HepG2 (cell line): Measurements from ENCODE around the gene HERC6. TPM values are rescaled to one million over a fixed set of nuclear protein-coding genes. Genes with fewer than 3 reads are reported as not detected.

Experiments used
- ADNP ChIP-seq: sonication (generic); formaldehyde crosslinking; IDR thresholded peaks from 2 replicates; pipeline ENCODE4 v1.4.0; 2020; ENCODE audit warnings: missing genetic modification reagents
- CEBPB ChIP-seq: IDR thresholded peaks from 2 replicates; pipeline ENCODE4 v1.6.1; 2011; ENCODE audit warnings: low read depth, low read length, improper control_type of control experiment, borderline replicate concordance
- DPF2 ChIP-seq: sonication (generic); formaldehyde crosslinking; IDR thresholded peaks from 2 replicates; pipeline ENCODE4 v1.4.0; 2020; ENCODE audit warnings: mild to moderate bottlenecking, low read depth, missing genetic modification reagents, borderline replicate concordance
- FOXP1 ChIP-seq, 2 experiments: fragments of 450-650 bp in 1 of 2; IDR thresholded peaks; 2 replicates each; pipeline ENCODE4 v1.6.1; 2017 to 2018; ENCODE audit warnings: antibody characterized with exemption in 1 of 2
- GPN1 ChIP-seq: sonication (generic); formaldehyde crosslinking; IDR thresholded peaks from 2 replicates; pipeline ENCODE4 v1.5.1; 2020; ENCODE audit warnings: missing genetic modification reagents, borderline replicate concordance
- KLF11 ChIP-seq: IDR thresholded peaks from 2 replicates; pipeline ENCODE4 v1.6.1; 2016; ENCODE audit warnings: missing compliant biosample characterization
- MAFF ChIP-seq: IDR thresholded peaks from 2 replicates; pipeline ENCODE4 v1.6.1; 2011; ENCODE audit warnings: low read depth, low read length, improper control_type of control experiment
- MBNL3 ChIP-seq: fragments of 250-450 bp; sonication (Bioruptor Pico); conservative IDR thresholded peaks from 2 replicates; pipeline ENCODE4 v1.8.0; 2022; ENCODE audit warnings: mild to moderate bottlenecking, inconsistent platforms
- NFAT5 ChIP-seq: sonication (generic); formaldehyde crosslinking; IDR thresholded peaks from 2 replicates; pipeline ENCODE4 v1.4.0; 2020; ENCODE audit warnings: missing genetic modification reagents
- SAFB2 ChIP-seq: sonication (generic); formaldehyde crosslinking; IDR thresholded peaks from 2 replicates; pipeline ENCODE4 v1.5.1; 2020; ENCODE audit warnings: missing genetic modification reagents, low read depth, mild to moderate bottlenecking, borderline replicate concordance
- SIN3B ChIP-seq: fragments of 150-350 bp; IDR thresholded peaks from 2 replicates; pipeline ENCODE4 v1.6.1; 2014; ENCODE audit warnings: low read length
- SUZ12 ChIP-seq: fragments of 150-350 bp; IDR thresholded peaks from 2 replicates; pipeline ENCODE4 v1.6.1; 2014; ENCODE audit warnings: low read depth, low read length
- TEAD3 ChIP-seq: optimal IDR thresholded peaks from 2 replicates; pipeline ENCODE3; 2016; ENCODE audit warnings: borderline replicate concordance
- U2AF2 ChIP-seq: fragments of 200-400 bp; formaldehyde crosslinking; IDR thresholded peaks from 2 replicates; pipeline ENCODE4 v1.6.1; 2017; ENCODE audit warnings: low read depth, mild to moderate bottlenecking, low read length
- YEATS4 ChIP-seq: sonication (generic); formaldehyde crosslinking; IDR thresholded peaks from 2 replicates; pipeline ENCODE4 v1.4.0; 2020; ENCODE audit warnings: missing genetic modification reagents, borderline replicate concordance
- ZBTB26 ChIP-seq: IDR thresholded peaks from 2 replicates; pipeline ENCODE4 v1.6.1; 2016; ENCODE audit warnings: missing compliant biosample characterization, missing genetic modification reagents, borderline replicate concordance
- ZIK1 ChIP-seq: sonication (generic); formaldehyde crosslinking; IDR thresholded peaks from 2 replicates; pipeline ENCODE4 v1.5.0; 2020; ENCODE audit warnings: mild to moderate bottlenecking, low read depth, missing genetic modification reagents, borderline replicate concordance
- ZNF232 ChIP-seq: sonication (generic); formaldehyde crosslinking; IDR thresholded peaks from 2 replicates; pipeline ENCODE4 v1.4.0; 2020; ENCODE audit warnings: missing genetic modification reagents, borderline replicate concordance
- ZNF512 ChIP-seq: sonication (generic); formaldehyde crosslinking; IDR thresholded peaks from 2 replicates; pipeline ENCODE4 v1.4.0; 2020; ENCODE audit warnings: mild to moderate bottlenecking, missing genetic modification reagents
- ZNF570 ChIP-seq: sonication (generic); formaldehyde crosslinking; IDR thresholded peaks from 2 replicates; pipeline ENCODE4 v1.4.0; 2020; ENCODE audit warnings: mild to moderate bottlenecking, missing genetic modification reagents, borderline replicate concordance
- ZNF672 ChIP-seq: sonication (generic); formaldehyde crosslinking; IDR thresholded peaks from 2 replicates; pipeline ENCODE4 v1.8.1; 2022; ENCODE audit warnings: missing genetic modification reagents
- ZNF768 ChIP-seq: sonication (generic); formaldehyde crosslinking; IDR thresholded peaks from 2 replicates; pipeline ENCODE4 v1.4.0; 2020; ENCODE audit warnings: missing genetic modification reagents
- ZNF773 ChIP-seq: sonication (generic); formaldehyde crosslinking; IDR thresholded peaks from 2 replicates; pipeline ENCODE4 v1.4.0; 2020; ENCODE audit warnings: missing genetic modification reagents, borderline replicate concordance
- polyA plus RNA-seq, 8 experiments: library from polyadenylated mRNA; depleted of rRNA in 3 of 8; stranded (reverse) in 7 of 8; unstranded in 1 of 8; fragments of >200 nt; fragmentation: Illumina TruSeq in 4 of 8; extraction: Trizol in 4 of 8; gene quantifications; 2 replicates each; pipeline versions ENCODE4 v1.2.1 to v1.2.3, GENCODE V29; 2011 to 2016; ENCODE audit warnings: low read depth in 4 of 8, missing spikeins in 1 of 8, mixed read lengths in 1 of 8; ENCODE audit not compliant: insufficient read depth in 1 of 8
- total RNA-seq, 5 experiments: library from RNA; depleted of rRNA; stranded (reverse); fragments of >200 nt; fragmentation: Illumina TruSeq; extraction: Trizol; gene quantifications; 2 replicates each; pipeline ENCODE4 v1.2.3, GENCODE V29; 2016; ENCODE audit warnings: low read depth in 1 of 5

HERC6 gene
- total and polyA plus RNA-seq, 2 of the 13 experiments (the other 11 are each of a cell fraction or from before 2014, with no cell fraction given), result 0.50 to 2.0 TPM

DNA sequence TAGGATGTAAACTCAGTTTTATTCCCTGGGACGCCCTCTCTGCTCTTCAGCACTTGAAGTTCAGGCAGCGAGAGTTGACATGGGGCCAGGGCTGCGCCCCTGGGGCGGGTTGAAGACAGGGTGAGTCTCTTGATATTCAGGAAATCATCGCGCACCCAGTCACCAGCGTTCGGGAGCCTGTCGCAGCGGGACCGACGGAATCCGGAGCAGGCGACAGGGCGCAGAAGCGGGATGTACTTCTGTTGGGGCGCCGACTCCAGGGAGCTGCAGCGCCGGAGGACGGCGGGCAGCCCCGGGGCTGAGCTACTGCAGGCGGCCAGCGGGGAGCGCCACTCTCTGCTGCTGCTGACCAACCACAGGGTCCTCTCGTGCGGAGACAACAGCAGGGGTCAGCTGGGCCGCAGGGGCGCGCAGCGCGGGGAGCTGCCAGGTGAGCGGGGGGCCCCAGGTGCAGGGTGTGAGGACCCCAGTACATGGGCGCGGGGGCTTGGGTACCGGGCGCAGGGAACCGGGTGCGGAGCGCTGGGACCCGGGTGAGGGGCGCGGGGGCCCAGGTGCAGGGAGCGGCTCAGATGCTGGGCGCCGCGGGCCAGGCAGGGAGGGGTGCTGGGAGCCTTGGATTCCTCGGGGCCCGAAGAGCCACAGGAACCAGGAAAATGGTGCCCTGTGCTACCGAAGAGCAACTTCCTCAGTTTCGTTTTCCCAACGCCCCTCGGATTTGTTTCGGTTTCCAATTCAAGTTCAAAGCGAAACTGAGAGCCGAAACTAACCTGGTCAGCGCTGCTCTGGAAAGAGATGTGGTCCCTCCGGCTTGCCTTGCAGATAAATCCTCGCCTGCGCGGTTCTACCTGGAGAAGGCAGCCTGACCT lies at the start of gene HERC6 (continued):
- TF ChIP-seq KLF11 (CRISPR knock-in tag), result no peak
- TF ChIP-seq FOXP1 (IDR thresholded peaks at IDR 0.05), result no peak
- TF ChIP-seq FOXP1 (CRISPR knock-in tag; IDR thresholded peaks at IDR 0.05), result no peak
- TF ChIP-seq DPF2 (CRISPR knock-in tag), result no peak
- no peak for TF ChIP-seq ZNF232
- TF ChIP-seq GPN1, result no peak
- TF ChIP-seq MAFF, result no peak; the same call in 1 of the 2 replicates
- TF ChIP-seq ADNP (CRISPR knock-in tag), result no peak; the same call in 1 of the 2 replicates
- peak; percentile 82; the same call in 1 of the 2 replicates for TF ChIP-seq SAFB2 (CRISPR knock-in tag)
- no peak for TF ChIP-seq NFAT5 (CRISPR knock-in tag)
- TF ChIP-seq YEATS4 (CRISPR knock-in tag), result peak; percentile 42; the same call in 1 of the 2 replicates
- TF ChIP-seq SUZ12, result no peak
- TF ChIP-seq ZNF512 (CRISPR knock-in tag), result peak; percentile 66; the same call in 1 of the 2 replicates
- no peak for TF ChIP-seq MBNL3
- TF ChIP-seq TEAD3, result no peak
- no peak for TF ChIP-seq ZNF672 (CRISPR knock-in tag)
- no peak for TF ChIP-seq ZNF773 (CRISPR knock-in tag)
- TF ChIP-seq CEBPB, result no peak
- no peak for TF ChIP-seq ZNF570 (CRISPR knock-in tag)
- no peak for TF ChIP-seq SIN3B
- no peak for TF ChIP-seq ZIK1 (CRISPR knock-in tag)
- TF ChIP-seq ZNF768 (CRISPR knock-in tag), result peak; percentile 75
- no peak for TF ChIP-seq ZBTB26
- no peak for TF ChIP-seq U2AF2
